Parathyroid adenoma (tissue), 2 donors: Measurements from ENCODE around the gene ANK3.

ENCODE experiments used
- H2AFZ ChIP-seq: fragments of 300-600 bp; sonication (generic); one replicate; pipeline ENCODE4 v1.7.0; 2017; ENCODE audit warnings: antibody characterized with exemption, mild to moderate bottlenecking
- H3K27ac ChIP-seq: fragments of 300-600 bp; sonication (generic); one replicate; pipeline ENCODE4 v1.7.0; 2017
- H3K27me3 ChIP-seq: fragments of 300-600 bp; sonication (generic); one replicate; pipeline ENCODE4 v1.7.0; 2017; ENCODE audit warnings: low read length; ENCODE audit not compliant: control insufficient read depth, insufficient read depth
- H3K36me3 ChIP-seq: fragments of 300-600 bp; sonication (generic); one replicate; pipeline ENCODE4 v1.7.0; 2017; ENCODE audit warnings: low read length; ENCODE audit not compliant: control insufficient read depth, insufficient read depth
- H3K4me1 ChIP-seq: fragments of 300-600 bp; sonication (generic); one replicate; pipeline ENCODE4 v1.7.0; 2017; ENCODE audit warnings: control low read depth
- H3K4me2 ChIP-seq: fragments of 300-600 bp; sonication (generic); one replicate; pipeline ENCODE4 v1.7.0; 2017; ENCODE audit warnings: low read length
- H3K4me3 ChIP-seq: fragments of 300-600 bp; sonication (generic); one replicate; pipeline ENCODE4 v1.7.0; 2017; ENCODE audit warnings: low read depth, low read length
- H3K79me2 ChIP-seq: fragments of 300-600 bp; sonication (generic); one replicate; pipeline ENCODE4 v1.7.0; 2017; ENCODE audit warnings: control low read depth
- H3K9ac ChIP-seq: fragments of 300-600 bp; sonication (generic); one replicate; pipeline ENCODE4 v1.7.0; 2017; ENCODE audit warnings: mild to moderate bottlenecking
- H3K9me3 ChIP-seq: fragments of 300-600 bp; sonication (generic); one replicate; pipeline ENCODE4 v1.7.0; 2017; ENCODE audit warnings: low read length; ENCODE audit not compliant: control insufficient read depth
- TF ChIP-seq, protein P1 (sequence below): fragments of 300-600 bp; sonication (generic); IDR thresholded peaks from one replicate; pipeline ENCODE4 v1.7.0; 2017; ENCODE audit warnings: antibody characterized with exemption, mild to moderate bottlenecking
- donor health status: primary hyperparathyroidism.

ANK3 gene

DNA sequence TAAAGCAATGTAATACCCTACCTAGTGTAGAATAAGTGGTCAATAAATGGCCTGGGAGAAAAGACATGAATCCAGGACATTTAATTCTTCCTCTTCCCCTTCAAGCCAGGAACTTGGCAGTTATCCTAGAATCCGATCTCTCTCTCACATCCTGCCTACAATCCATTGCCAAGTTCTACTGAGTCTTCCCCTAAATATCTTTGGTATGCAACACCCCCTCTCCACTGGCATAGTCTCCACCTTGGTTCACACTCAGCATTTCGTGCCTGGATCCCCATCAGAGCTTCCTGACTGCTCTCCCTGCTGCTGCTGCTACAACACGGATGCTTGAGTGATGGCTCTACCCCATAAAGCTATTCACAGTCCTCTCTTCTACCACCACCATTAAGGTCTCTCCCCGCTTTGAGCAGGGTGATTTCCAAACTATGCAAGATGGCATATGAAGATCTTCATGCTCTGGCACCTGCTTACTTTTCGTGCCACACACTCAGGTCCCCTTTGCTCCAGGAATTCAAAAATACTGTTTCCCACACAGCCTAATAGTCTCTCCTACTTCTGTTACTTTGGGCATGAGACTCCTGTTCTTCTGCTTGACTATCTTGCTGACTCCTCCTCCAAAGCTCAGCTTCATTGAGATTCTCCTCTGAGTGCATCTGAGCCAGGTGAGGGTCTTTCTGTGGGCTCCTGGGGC lies 4.8 kb downstream of the ANK3 start:
- Histone ChIP-seq H3K27me3 (no peaks in the 10 kb centered on the region), H3K9ac (no peak overlapping the region), H3K4me3 (no peak overlapping the region), H3K27ac (no peak overlapping the region), H2AFZ (no peak overlapping the region), H3K4me2 (no peak overlapping the region), H3K36me3 (no peaks in the 10 kb centered on the region), H3K79me2 (no peaks in the 10 kb centered on the region), H3K9me3 (no peaks in the 10 kb centered on the region), H3K4me1 (peaks cover 3% of the 10 kb centered on the region)
- TF ChIP-seq, protein P1, sequence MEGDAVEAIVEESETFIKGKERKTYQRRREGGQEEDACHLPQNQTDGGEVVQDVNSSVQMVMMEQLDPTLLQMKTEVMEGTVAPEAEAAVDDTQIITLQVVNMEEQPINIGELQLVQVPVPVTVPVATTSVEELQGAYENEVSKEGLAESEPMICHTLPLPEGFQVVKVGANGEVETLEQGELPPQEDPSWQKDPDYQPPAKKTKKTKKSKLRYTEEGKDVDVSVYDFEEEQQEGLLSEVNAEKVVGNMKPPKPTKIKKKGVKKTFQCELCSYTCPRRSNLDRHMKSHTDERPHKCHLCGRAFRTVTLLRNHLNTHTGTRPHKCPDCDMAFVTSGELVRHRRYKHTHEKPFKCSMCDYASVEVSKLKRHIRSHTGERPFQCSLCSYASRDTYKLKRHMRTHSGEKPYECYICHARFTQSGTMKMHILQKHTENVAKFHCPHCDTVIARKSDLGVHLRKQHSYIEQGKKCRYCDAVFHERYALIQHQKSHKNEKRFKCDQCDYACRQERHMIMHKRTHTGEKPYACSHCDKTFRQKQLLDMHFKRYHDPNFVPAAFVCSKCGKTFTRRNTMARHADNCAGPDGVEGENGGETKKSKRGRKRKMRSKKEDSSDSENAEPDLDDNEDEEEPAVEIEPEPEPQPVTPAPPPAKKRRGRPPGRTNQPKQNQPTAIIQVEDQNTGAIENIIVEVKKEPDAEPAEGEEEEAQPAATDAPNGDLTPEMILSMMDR = no peak

DNA sequence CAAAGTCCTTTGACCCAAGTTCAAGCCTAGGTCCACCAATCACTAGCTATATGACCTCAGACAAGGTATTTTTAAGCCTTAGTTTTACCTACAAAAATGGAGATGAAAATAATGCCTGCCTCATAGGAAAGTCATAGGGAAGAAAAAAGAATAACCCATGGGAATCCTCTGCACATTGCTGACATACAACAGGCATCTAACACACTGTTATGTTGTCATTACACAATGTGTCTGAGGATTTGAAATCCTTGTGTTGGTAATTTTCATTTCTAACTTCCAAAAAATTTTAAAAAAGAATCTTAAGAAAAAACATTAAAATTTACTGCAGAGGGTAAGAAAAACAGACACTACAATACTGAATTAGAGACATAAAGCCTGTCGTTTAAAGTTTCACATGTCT lies 5.7 kb downstream of the ANK3 start:
- Histone ChIP-seq H3K4me2 (no peak overlapping the region), H3K4me3 (no peak overlapping the region), H3K9ac (no peak overlapping the region), H2AFZ (no peak overlapping the region), H3K36me3 (no peaks in the 10 kb centered on the region), H3K27ac (no peak overlapping the region), H3K27me3 (no peaks in the 10 kb centered on the region), H3K4me1 (peaks cover 3% of the 10 kb centered on the region), H3K79me2 (no peaks in the 10 kb centered on the region), H3K9me3 (no peaks in the 10 kb centered on the region)
- TF ChIP-seq, protein P1 = no peak

DNA sequence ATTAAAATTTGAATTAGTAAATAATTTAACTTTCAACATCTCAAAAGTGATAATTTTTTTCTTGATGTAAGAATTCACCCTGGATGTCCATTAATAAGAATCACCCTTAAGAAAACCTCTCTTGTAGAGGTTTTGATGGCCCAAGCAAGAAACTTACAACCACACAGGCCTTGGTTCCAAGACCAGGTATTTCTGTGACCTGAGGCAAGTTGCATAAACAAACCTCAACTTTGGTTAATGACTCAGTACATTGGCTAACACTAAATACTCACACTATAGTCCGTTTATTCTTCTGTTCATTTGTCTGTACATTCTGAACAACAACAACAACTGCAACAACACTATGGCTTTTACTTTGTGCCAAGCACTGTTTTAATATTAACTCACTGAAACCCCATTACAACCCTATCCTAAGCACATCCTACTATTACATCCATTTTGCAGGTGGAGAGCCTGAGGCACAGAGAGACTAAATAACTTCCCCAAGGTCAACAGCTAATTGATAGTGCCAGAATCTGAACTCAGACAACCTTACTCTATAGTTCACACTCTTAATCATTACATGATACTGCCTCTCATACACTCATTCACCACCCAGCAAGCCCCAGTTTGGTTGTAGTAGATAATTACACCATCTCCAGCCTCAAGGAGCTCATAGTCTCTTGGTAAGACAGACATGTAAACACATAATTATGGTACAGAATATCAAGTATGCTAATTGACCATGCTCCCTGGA lies 6.6 kb downstream of the ANK3 start:
- TF ChIP-seq, protein P1 = no peak

DNA sequence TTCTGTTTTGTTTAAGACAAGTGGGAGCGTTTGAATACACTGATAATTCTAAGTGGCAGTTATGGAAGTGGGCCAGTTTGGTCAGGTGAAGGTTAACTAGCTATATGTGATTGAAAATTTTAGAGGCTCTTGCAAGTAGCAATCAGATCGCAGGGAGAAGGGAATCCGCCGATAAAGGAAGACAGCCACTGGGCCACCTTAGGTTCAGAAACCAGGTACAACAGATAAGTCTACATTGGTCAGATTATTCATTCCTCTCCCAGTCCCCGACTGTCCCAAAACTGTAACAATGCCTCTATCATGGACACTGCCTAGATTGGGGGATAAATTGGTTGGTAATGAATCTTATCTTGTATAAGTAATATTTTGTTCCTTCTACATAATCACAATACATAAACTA lies 8.9 kb downstream of the ANK3 start:
- Histone ChIP-seq H3K79me2 (no peaks in the 10 kb centered on the region), H3K36me3 (no peaks in the 10 kb centered on the region), H3K4me2 (no peak overlapping the region), H3K27me3 (no peaks in the 10 kb centered on the region), H3K4me3 (no peak overlapping the region), H3K27ac (no peak overlapping the region), H3K9ac (no peak overlapping the region), H3K9me3 (no peaks in the 10 kb centered on the region), H3K4me1 (peaks cover 3% of the 10 kb centered on the region), H2AFZ (no peak overlapping the region)
- TF ChIP-seq, protein P1 = no peak

More for the DNA sequence above, 6.6 kb downstream of the ANK3 start:
- H3K9ac ChIP-seq = no peak overlapping the region
- H3K9me3 ChIP-seq = no peaks in the 10 kb centered on the region
- peaks cover 3% of the 10 kb centered on the region for H3K4me1 ChIP-seq
- no peak overlapping the region for H2AFZ ChIP-seq
- no peak overlapping the region for H3K4me2 ChIP-seq
- no peak overlapping the region for H3K4me3 ChIP-seq
- H3K27ac ChIP-seq = no peak overlapping the region
- H3K79me2 ChIP-seq = no peaks in the 10 kb centered on the region
- no peaks in the 10 kb centered on the region for H3K36me3 ChIP-seq
- H3K27me3 ChIP-seq = no peaks in the 10 kb centered on the region
